GM19324 (cell line): Measurements from ENCODE around the gene OR10V1.

Source experiments
- ATAC-seq: cut with Tn5 transposase; IDR thresholded peaks from one replicate; pipeline ENCODE4 v1.9.1; 2021; ENCODE audit warnings: mild to moderate bottlenecking, moderate library complexity; ENCODE audit not compliant: unreplicated experiment, low FRiP score

OR10V1 gene

GRCh38 chr11:59713745-59714144 is at the start of gene OR10V1:
OR10V1 (minus strand) TSS chr11:59713845; CDS start chr11:59713845, 0 bp downstream.
- no peak for ATAC-seq

GRCh38 chr11:59761993-59762392 is 48.3 kb upstream of the OR10V1 start:
- no peak for ATAC-seq

GRCh38 chr11:59760771-59761170 is 47.1 kb upstream of the OR10V1 start:
- ATAC-seq: no peak

- ATAC-seq: no peak
Measured at GRCh38 chr11:59759900-59760299, 46.3 kb upstream of the OR10V1 start.

- no peak for ATAC-seq
Measured at GRCh38 chr11:59758401-59759037, 44.9 kb upstream of the OR10V1 start.

GRCh38 chr11:59756845-59757244 is 43.2 kb upstream of the OR10V1 start:
- no peak for ATAC-seq

- no peak for ATAC-seq
Measured at GRCh38 chr11:59756558-59756840, 42.9 kb upstream of the OR10V1 start.

GRCh38 chr11:59755701-59756557 is 42.3 kb upstream of the OR10V1 start:
- ATAC-seq: no peak

GRCh38 chr11:59754859-59755700 is 41.4 kb upstream of the OR10V1 start, which contains the start of gene STX3:
STX3 (plus strand) TSS chr11:59755376; CDS start chr11:59755606, 230 bp downstream.
- peak; percentile 77 for ATAC-seq

- ATAC-seq: peak; percentile 5
Measured at GRCh38 chr11:59754494-59754858, 40.8 kb upstream of the OR10V1 start.

- peak; percentile 80 for ATAC-seq
Measured at GRCh38 chr11:59753650-59754493, 40.2 kb upstream of the OR10V1 start.

GRCh38 chr11:59746111-59746510 is 32.5 kb upstream of the OR10V1 start:
- no peak for ATAC-seq

GRCh38 chr11:59730896-59731565 is 17.4 kb upstream of the OR10V1 start:
- ATAC-seq: no peak

- ATAC-seq: no peak
Measured at GRCh38 chr11:59729834-59730233, 16.2 kb upstream of the OR10V1 start.

- ATAC-seq: no peak
Measured at GRCh38 chr11:59728913-59729312, 15.3 kb upstream of the OR10V1 start.

- ATAC-seq: no peak
Measured at GRCh38 chr11:59728154-59728553, 14.5 kb upstream of the OR10V1 start.

- ATAC-seq: no peak
Measured at GRCh38 chr11:59727426-59727825, 13.8 kb upstream of the OR10V1 start.

GRCh38 chr11:59724066-59724465 is 10.4 kb upstream of the OR10V1 start:
- ATAC-seq: no peak

GRCh38 chr11:59719556-59719955 is 5.9 kb upstream of the OR10V1 start:
- ATAC-seq: no peak

GRCh38 chr11:59716051-59716450 is 2.4 kb upstream of the OR10V1 start:
- no peak for ATAC-seq
